ENCODE measurements around the gene LANCL3.

DNA sequence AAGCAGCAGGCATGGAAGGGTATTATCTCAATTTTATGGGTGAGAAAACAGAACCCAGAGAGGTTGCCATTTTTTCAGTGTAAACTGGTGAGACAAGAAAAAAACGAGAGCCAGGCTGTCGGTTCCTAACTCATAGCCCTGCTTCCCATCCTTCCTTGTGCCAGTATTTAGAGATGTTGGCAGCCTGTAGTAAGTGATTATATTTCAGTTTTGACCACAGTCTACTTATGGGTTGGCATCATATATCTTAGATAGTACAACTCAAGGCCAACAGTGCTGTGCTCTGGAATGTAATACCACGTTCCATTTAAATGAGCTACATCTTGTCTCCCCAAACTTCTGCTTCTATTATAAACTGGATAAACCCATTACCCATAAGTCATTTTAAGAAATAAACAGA lies 154.9 kb downstream of the LANCL3 start:
- TF ChIP-seq, protein P1, sequence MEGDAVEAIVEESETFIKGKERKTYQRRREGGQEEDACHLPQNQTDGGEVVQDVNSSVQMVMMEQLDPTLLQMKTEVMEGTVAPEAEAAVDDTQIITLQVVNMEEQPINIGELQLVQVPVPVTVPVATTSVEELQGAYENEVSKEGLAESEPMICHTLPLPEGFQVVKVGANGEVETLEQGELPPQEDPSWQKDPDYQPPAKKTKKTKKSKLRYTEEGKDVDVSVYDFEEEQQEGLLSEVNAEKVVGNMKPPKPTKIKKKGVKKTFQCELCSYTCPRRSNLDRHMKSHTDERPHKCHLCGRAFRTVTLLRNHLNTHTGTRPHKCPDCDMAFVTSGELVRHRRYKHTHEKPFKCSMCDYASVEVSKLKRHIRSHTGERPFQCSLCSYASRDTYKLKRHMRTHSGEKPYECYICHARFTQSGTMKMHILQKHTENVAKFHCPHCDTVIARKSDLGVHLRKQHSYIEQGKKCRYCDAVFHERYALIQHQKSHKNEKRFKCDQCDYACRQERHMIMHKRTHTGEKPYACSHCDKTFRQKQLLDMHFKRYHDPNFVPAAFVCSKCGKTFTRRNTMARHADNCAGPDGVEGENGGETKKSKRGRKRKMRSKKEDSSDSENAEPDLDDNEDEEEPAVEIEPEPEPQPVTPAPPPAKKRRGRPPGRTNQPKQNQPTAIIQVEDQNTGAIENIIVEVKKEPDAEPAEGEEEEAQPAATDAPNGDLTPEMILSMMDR (IDR thresholded peaks at IDR 0.05): no peak
- no peak for TF ChIP-seq POLR2A (IDR thresholded peaks at IDR 0.05)
